ENCODE measurements around the gene FPR2.
A peak's percentile ranks its signal among the peaks of the same experiment; 100 is the strongest.

Gene FPR2

GRCh38 chr19:51739466-51740213 lies 21.3 kb upstream of the FPR2 start:
- no peaks in the 10 kb centered on the region for H3K36me3 ChIP-seq (ENCODE audit: insufficient read depth, low read length)
- H3K4me3 ChIP-seq (ENCODE audit: low read depth, low read length): no peak overlapping the region
- no peaks in the 10 kb centered on the region for H3K79me2 ChIP-seq (ENCODE audit: control insufficient read depth, insufficient read depth, low read length, unreplicated experiment)
- no peaks in the 10 kb centered on the region for H3K27me3 ChIP-seq (ENCODE audit: insufficient read depth, low read length)
- peaks cover 19% of the 10 kb centered on the region for H3K4me1 ChIP-seq (ENCODE audit: control insufficient read depth, insufficient read depth, low read length, unreplicated experiment)
- H3K27ac ChIP-seq (ENCODE audit: low read depth, low read length): no peak overlapping the region
- H2AFZ ChIP-seq (ENCODE audit: low read length, unreplicated experiment): no peak overlapping the region

DNA sequence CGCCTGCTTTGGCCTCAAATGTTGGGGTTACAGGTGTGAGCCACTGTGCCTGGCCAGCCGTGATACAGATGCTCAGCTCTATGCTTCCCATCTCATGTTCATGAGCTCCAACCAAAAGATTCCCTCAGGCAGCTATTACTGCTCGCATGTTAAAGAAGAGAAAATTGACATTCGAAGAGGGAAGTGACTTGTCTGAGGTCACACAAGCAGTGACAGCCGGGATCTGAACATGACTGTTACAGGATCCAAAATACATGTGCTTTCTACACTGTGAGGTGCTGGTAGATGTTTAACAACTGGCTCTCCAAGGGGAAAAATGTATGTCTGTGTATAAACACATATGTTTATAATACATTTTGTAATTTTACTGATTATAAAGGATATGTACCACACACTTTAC lies 20.6 kb upstream of the FPR2 start:
- no peaks in the 10 kb centered on the region for H3K79me2 ChIP-seq (ENCODE audit: control insufficient read depth, insufficient read depth, low read length, unreplicated experiment)
- H3K36me3 ChIP-seq (ENCODE audit: insufficient read depth, low read length): no peaks in the 10 kb centered on the region
- H3K4me1 ChIP-seq (ENCODE audit: control insufficient read depth, insufficient read depth, low read length, unreplicated experiment): peaks cover 19% of the 10 kb centered on the region
- H2AFZ ChIP-seq (ENCODE audit: low read length, unreplicated experiment): no peak overlapping the region
- no peak overlapping the region for H3K4me3 ChIP-seq (ENCODE audit: low read depth, low read length)
- H3K27ac ChIP-seq (ENCODE audit: low read depth, low read length): peak overlapping the region; percentile 52; the same call in 1 of the 2 replicates
- no peaks in the 10 kb centered on the region for H3K27me3 ChIP-seq (ENCODE audit: insufficient read depth, low read length)

GRCh38 chr19:51742789-51743188 lies 18.2 kb upstream of the FPR2 start:
- Histone ChIP-seq H3K36me3 (ENCODE audit: insufficient read depth, low read length) (no peaks in the 10 kb centered on the region), H3K4me3 (ENCODE audit: low read depth, low read length) (0 out of 2 replicates have a peak overlapping the region, but pooled peaks have one; percentile 23), H3K27me3 (ENCODE audit: insufficient read depth, low read length) (no peaks in the 10 kb centered on the region), H3K27ac (ENCODE audit: low read depth, low read length) (peak overlapping the region; percentile 98), H3K4me1 (ENCODE audit: control insufficient read depth, insufficient read depth, low read length, unreplicated experiment) (peaks cover 7% of the 10 kb centered on the region), H3K79me2 (ENCODE audit: control insufficient read depth, insufficient read depth, low read length, unreplicated experiment) (no peaks in the 10 kb centered on the region), H2AFZ (ENCODE audit: low read length, unreplicated experiment) (no peak overlapping the region)

DNA sequence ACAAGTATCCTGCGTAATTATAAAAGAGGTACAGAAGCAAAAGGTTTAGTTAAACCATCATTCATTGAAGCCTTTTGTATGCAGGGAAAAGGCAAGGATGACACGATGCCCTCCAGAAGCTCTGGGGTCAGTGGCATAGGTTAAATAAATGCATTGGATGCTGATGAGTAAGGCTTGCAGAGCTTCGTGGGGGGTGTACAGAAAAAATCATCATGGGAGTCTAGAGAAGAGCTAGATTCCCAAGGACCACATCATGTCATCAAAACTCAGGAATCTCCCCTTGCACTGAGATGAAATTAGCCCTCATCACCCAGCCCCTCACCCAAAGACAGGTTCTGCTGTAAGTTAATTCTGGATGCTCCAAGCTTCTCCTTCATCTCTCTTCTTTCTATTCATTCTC lies 17.6 kb upstream of the FPR2 start:
- H3K79me2 ChIP-seq (ENCODE audit: control insufficient read depth, insufficient read depth, low read length, unreplicated experiment): no peaks in the 10 kb centered on the region
- peak overlapping the region; percentile 98 for H3K27ac ChIP-seq (ENCODE audit: low read depth, low read length)
- no peak overlapping the region for H3K4me3 ChIP-seq (ENCODE audit: low read depth, low read length)
- H2AFZ ChIP-seq (ENCODE audit: low read length, unreplicated experiment): no peak overlapping the region
- no peaks in the 10 kb centered on the region for H3K36me3 ChIP-seq (ENCODE audit: insufficient read depth, low read length)
- peaks cover 7% of the 10 kb centered on the region for H3K4me1 ChIP-seq (ENCODE audit: control insufficient read depth, insufficient read depth, low read length, unreplicated experiment)
- no peaks in the 10 kb centered on the region for H3K27me3 ChIP-seq (ENCODE audit: insufficient read depth, low read length)

GRCh38 chr19:51746731-51747130 lies 14.2 kb upstream of the FPR2 start:
- no peaks in the 10 kb centered on the region for H3K36me3 ChIP-seq (ENCODE audit: insufficient read depth, low read length)
- H3K4me3 ChIP-seq (ENCODE audit: low read depth, low read length): no peak overlapping the region
- H3K27me3 ChIP-seq (ENCODE audit: insufficient read depth, low read length): no peaks in the 10 kb centered on the region
- H3K79me2 ChIP-seq (ENCODE audit: control insufficient read depth, insufficient read depth, low read length, unreplicated experiment): no peaks in the 10 kb centered on the region
- peaks cover 21% of the 10 kb centered on the region for H3K4me1 ChIP-seq (ENCODE audit: control insufficient read depth, insufficient read depth, low read length, unreplicated experiment)
- no peak overlapping the region for H3K27ac ChIP-seq (ENCODE audit: low read depth, low read length)
- no peak overlapping the region for H2AFZ ChIP-seq (ENCODE audit: low read length, unreplicated experiment)

DNA sequence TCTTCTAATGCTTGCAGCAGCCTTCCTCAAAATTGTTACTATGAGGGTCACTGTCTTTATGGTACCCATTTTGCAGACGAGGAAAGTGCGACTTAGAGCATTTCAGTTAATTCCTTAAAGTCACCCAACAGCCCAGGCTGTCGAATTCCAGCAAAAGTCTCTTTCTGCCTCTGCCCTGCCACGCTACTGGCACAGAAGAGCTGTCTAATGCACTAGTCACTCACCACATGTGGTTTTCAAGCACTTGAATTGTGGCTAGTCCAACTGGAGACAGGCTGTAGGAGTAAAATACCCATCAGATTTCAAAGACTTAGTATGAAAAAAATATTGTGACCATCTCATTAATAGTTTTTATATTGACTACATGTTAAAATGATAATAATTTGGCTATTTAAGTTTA lies 11.0 kb upstream of the FPR2 start:
- Histone ChIP-seq H2AFZ (ENCODE audit: low read length, unreplicated experiment) (no peak overlapping the region), H3K4me3 (ENCODE audit: low read depth, low read length) (no peak overlapping the region), H3K79me2 (ENCODE audit: control insufficient read depth, insufficient read depth, low read length, unreplicated experiment) (no peaks in the 10 kb centered on the region), H3K27me3 (ENCODE audit: insufficient read depth, low read length) (no peaks in the 10 kb centered on the region), H3K36me3 (ENCODE audit: insufficient read depth, low read length) (no peaks in the 10 kb centered on the region), H3K4me1 (ENCODE audit: control insufficient read depth, insufficient read depth, low read length, unreplicated experiment) (peaks cover 18% of the 10 kb centered on the region), H3K27ac (ENCODE audit: low read depth, low read length) (peak overlapping the region; percentile 68)

DNA sequence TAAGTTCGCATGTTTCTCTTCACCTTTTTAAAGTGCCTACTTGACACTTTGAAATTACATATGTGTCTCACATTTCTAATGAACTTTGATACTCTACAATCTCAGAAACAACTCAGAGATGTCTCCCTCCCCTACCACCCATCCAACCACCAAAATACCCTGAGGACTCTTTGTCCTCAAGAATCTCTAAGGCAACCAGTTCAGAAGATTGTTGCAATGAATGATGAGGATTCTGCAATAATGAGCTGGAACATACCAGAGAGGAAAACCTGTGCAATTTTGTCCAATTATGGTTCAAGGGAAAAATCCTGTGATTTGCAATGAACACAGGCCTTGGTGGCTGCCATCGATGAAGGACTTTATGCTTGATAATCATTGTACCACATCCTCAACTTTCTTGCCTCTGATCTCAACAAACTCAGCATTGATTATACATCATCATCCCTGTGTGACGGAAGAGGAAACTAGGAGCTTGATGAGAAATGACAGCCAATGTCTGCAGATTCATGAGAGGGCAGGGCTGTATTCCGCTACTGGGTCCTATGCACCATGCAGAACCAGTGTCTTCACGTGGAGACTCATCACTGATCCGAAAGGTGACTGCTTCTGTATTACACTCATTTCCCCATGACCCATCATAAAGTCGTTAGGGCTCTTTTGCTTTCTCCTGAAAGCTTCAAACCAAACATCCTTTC lies 10.4 kb upstream of the FPR2 start:
- no peak overlapping the region for H3K4me3 ChIP-seq (ENCODE audit: low read depth, low read length)
- H3K36me3 ChIP-seq (ENCODE audit: insufficient read depth, low read length): no peaks in the 10 kb centered on the region
- H2AFZ ChIP-seq (ENCODE audit: low read length, unreplicated experiment): no peak overlapping the region
- H3K27ac ChIP-seq (ENCODE audit: low read depth, low read length): peak overlapping the region; percentile 68
- peaks cover 18% of the 10 kb centered on the region for H3K4me1 ChIP-seq (ENCODE audit: control insufficient read depth, insufficient read depth, low read length, unreplicated experiment)
- H3K27me3 ChIP-seq (ENCODE audit: insufficient read depth, low read length): no peaks in the 10 kb centered on the region
- H3K79me2 ChIP-seq (ENCODE audit: control insufficient read depth, insufficient read depth, low read length, unreplicated experiment): no peaks in the 10 kb centered on the region

DNA sequence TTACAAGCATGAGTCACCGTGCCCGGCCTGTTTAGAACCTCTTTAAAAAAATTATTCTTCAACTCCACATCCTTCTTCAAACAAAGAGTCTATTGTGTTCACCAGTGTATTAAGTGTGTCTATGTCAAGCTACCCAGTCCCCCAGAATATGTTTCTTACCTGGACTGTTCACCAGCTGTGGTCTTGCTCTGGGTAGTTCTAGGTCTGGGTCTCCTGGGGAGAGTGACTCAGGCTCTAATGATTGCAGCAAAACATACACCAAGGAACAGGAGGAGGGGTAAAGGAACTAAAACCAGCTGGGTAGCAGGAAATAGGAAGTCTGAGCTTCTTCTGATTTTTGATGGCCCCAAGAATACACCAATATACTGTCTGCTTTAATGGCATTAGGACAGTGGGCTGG lies 9.3 kb upstream of the FPR2 start, which contains the start of gene FPR1:
Gene FPR1, minus strand, starts transcription at position 224 of the 400 bp plus-strand sequence. CDS start 4,884 bp downstream, outside the sequence.
- Histone ChIP-seq H3K27ac (ENCODE audit: low read depth, low read length) (peak within 1 kb of the TSS; percentile 68), H3K79me2 (ENCODE audit: control insufficient read depth, insufficient read depth, low read length, unreplicated experiment) (no peaks in the 10 kb centered on the region), H3K4me3 (ENCODE audit: low read depth, low read length) (peak within 1 kb of the TSS; percentile 12; the same call in 1 of the 2 replicates), H3K4me1 (ENCODE audit: control insufficient read depth, insufficient read depth, low read length, unreplicated experiment) (peaks cover 18% of the 10 kb centered on the region), H3K36me3 (ENCODE audit: insufficient read depth, low read length) (no peaks in the 10 kb centered on the region), H3K27me3 (ENCODE audit: insufficient read depth, low read length) (no peaks in the 10 kb centered on the region), H2AFZ (ENCODE audit: low read length, unreplicated experiment) (no peak within 1 kb of the TSS)

DNA sequence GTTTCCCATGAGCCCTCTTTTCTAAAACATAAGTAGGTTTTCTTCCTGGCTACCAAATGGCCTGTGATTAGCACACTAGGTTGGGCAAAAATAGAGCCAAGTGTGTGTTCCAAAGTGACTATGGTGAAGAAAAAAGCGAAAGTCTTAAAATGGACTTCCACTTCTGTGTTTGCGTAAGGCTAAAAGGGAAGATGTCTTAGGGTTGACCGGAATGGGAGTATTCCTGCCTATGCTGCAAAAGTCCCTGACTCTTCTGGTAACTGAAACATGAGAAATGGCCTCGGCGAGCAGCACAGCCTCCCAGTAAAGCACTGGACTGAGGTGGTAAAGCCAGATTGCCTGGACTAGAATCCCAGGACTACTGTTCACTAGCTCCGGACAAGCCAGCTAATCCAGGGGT lies 6.9 kb upstream of the FPR2 start:
- no peaks in the 10 kb centered on the region for H3K36me3 ChIP-seq (ENCODE audit: insufficient read depth, low read length)
- H3K79me2 ChIP-seq (ENCODE audit: control insufficient read depth, insufficient read depth, low read length, unreplicated experiment): no peaks in the 10 kb centered on the region
- no peak overlapping the region for H3K4me3 ChIP-seq (ENCODE audit: low read depth, low read length)
- no peak overlapping the region for H3K27ac ChIP-seq (ENCODE audit: low read depth, low read length)
- no peaks in the 10 kb centered on the region for H3K27me3 ChIP-seq (ENCODE audit: insufficient read depth, low read length)
- peaks cover 18% of the 10 kb centered on the region for H3K4me1 ChIP-seq (ENCODE audit: control insufficient read depth, insufficient read depth, low read length, unreplicated experiment)
- H2AFZ ChIP-seq (ENCODE audit: low read length, unreplicated experiment): no peak overlapping the region

DNA sequence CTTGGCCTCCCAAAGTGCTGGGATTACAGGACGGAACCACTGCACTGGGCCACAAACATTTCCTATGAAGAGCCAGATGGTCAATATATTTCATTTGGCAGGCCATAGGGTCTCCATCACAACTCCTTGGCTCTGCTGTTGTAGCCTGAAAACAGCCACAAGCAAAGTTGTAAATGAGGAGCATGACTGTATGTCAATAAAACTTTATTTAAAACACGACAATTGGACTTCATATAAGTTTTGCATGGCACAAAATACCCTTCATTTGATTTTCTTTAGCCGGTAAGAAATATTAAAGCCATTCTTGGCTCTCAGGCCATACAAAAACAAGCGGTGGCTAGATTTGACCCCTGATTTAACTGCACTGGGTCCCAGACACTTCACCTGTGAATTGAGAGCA lies 6.2 kb upstream of the FPR2 start:
- Histone ChIP-seq H3K4me1 (ENCODE audit: control insufficient read depth, insufficient read depth, low read length, unreplicated experiment) (peaks cover 18% of the 10 kb centered on the region), H3K4me3 (ENCODE audit: low read depth, low read length) (no peak overlapping the region), H3K27me3 (ENCODE audit: insufficient read depth, low read length) (no peaks in the 10 kb centered on the region), H2AFZ (ENCODE audit: low read length, unreplicated experiment) (no peak overlapping the region), H3K27ac (ENCODE audit: low read depth, low read length) (no peak overlapping the region), H3K79me2 (ENCODE audit: control insufficient read depth, insufficient read depth, low read length, unreplicated experiment) (no peaks in the 10 kb centered on the region), H3K36me3 (ENCODE audit: insufficient read depth, low read length) (no peaks in the 10 kb centered on the region)

DNA sequence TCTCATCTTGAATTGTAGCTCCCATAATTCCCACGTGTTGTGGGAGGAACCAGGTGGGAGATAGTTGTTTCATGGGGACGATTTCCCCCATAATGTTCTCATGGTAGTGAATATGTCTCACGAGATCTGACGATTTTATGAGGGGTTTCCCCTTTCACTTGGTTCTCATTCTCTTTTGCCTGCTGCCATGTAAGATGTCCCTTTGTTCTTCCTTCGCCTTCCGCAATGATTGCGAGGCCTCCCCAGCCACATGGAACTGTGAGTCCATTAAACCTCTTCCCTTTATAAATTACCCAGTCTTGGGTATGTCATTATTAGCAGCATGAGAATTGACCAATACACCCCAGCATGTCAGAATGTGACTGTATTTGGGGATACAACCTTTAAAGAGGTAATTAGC lies 5.4 kb upstream of the FPR2 start:
- H3K4me3 ChIP-seq (ENCODE audit: low read depth, low read length): no peak overlapping the region
- H3K27me3 ChIP-seq (ENCODE audit: insufficient read depth, low read length): no peaks in the 10 kb centered on the region
- H2AFZ ChIP-seq (ENCODE audit: low read length, unreplicated experiment): no peak overlapping the region

More for the DNA sequence above, 5.4 kb upstream of the FPR2 start:
- H3K36me3 ChIP-seq (ENCODE audit: insufficient read depth, low read length): no peaks in the 10 kb centered on the region
- peaks cover 16% of the 10 kb centered on the region for H3K4me1 ChIP-seq (ENCODE audit: control insufficient read depth, insufficient read depth, low read length, unreplicated experiment)
- no peaks in the 10 kb centered on the region for H3K79me2 ChIP-seq (ENCODE audit: control insufficient read depth, insufficient read depth, low read length, unreplicated experiment)
- no peak overlapping the region for H3K27ac ChIP-seq (ENCODE audit: low read depth, low read length)
